ENCODE measurements around the gene LONP2. TPM values are rescaled to one million over a fixed set of nuclear protein-coding genes. Genes with fewer than 3 reads are reported as not detected.
"Not testable (repeated sequence)": the region's sequence is repeated elsewhere in the genome, so short reads cannot be mapped to it uniquely, and the experiment has no call there.

Gene LONP2
- total RNA-seq, 4 donors from 2014 or later: 51.4 to 73.4 (median 63.3) TPM

- no peak for DNase-seq (ENCODE audit: extremely low spot score)
- TF ChIP-seq EP300 (IDR thresholded peaks at IDR 0.05) (no peak), POLR2A (IDR thresholded peaks at IDR 0.05; ENCODE audit: low read depth) (no peak), POLR2AphosphoS5 (IDR thresholded peaks at IDR 0.05) (no peak)
- TF ChIP-seq, protein P1, sequence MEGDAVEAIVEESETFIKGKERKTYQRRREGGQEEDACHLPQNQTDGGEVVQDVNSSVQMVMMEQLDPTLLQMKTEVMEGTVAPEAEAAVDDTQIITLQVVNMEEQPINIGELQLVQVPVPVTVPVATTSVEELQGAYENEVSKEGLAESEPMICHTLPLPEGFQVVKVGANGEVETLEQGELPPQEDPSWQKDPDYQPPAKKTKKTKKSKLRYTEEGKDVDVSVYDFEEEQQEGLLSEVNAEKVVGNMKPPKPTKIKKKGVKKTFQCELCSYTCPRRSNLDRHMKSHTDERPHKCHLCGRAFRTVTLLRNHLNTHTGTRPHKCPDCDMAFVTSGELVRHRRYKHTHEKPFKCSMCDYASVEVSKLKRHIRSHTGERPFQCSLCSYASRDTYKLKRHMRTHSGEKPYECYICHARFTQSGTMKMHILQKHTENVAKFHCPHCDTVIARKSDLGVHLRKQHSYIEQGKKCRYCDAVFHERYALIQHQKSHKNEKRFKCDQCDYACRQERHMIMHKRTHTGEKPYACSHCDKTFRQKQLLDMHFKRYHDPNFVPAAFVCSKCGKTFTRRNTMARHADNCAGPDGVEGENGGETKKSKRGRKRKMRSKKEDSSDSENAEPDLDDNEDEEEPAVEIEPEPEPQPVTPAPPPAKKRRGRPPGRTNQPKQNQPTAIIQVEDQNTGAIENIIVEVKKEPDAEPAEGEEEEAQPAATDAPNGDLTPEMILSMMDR (IDR thresholded peaks at IDR 0.05): no peak
- intact Hi-C loops (cut with DNase I): no loop called here
- Histone ChIP-seq H3K36me3 (no peaks in the 10 kb centered on the region), H3K27ac (replicated peaks in 1 of 4) (no peak overlapping the region), H3K27me3 (no peaks in the 10 kb centered on the region), H3K4me3 (no peak overlapping the region), H3K4me1 (peaks cover 75 to 91% (median 87%) of the 10 kb centered on the region in 4 donors), H3K9me3 (no peaks in the 10 kb centered on the region)
- WGBS: 78% methylated on average over 4 of the region's 4 CpGs
These were observed 129.3 kb downstream of the LONP2 start for GRCh38 chr16:48373258-48374029.

DNA sequence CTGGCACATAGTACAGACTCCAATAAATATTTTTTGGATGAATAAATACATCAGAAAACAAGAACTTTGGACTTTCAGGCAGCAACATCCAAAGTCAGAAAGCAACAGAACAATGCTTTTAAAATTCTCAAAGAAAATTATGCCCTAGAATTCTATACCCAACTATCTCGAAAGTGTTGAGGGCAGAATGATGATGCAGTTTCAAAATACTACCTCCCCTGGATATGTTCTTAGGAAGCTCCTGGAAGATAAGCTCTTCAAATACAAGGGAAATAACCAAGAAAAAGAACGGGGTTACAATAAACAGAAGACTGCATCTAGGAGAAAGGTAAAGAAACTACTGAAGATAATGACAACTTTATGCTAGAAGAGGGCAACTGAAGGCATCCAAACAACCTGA, 130.2 kb downstream of the LONP2 start:
- intact Hi-C loops (cut with DNase I): no loop called here

GRCh38 chr16:48377301-48377700, 133.2 kb downstream of the LONP2 start:
- peaks cover 88 to 100% (median 99%) of the 10 kb centered on the region in 4 donors for H3K4me1 ChIP-seq
- 86% methylated on average over 7 of the region's 7 CpGs for WGBS
- intact Hi-C loops (cut with DNase I): not testable (repeated sequence)

More for the DNA sequence above, 130.2 kb downstream of the LONP2 start:
- no peak for DNase-seq (ENCODE audit: extremely low spot score)
- 68% methylated on average over 2 of the region's 2 CpGs for WGBS
- Histone ChIP-seq H3K4me1 (peaks cover 83 to 97% (median 95%) of the 10 kb centered on the region in 4 donors), H3K4me3 (no peak overlapping the region), H3K9me3 (no peaks in the 10 kb centered on the region), H3K27me3 (no peaks in the 10 kb centered on the region), H3K27ac (replicated peaks in 1 of 4) (no peak overlapping the region), H3K36me3 (no peaks in the 10 kb centered on the region)
- no peak for TF ChIP-seq POLR2A (IDR thresholded peaks at IDR 0.05; ENCODE audit: low read depth)
- no peak for TF ChIP-seq EP300 (IDR thresholded peaks at IDR 0.05)
- TF ChIP-seq, protein P1 (IDR thresholded peaks at IDR 0.05): no peak
- TF ChIP-seq POLR2AphosphoS5 (IDR thresholded peaks at IDR 0.05): no peak

GRCh38 chr16:48378276-48378675, 134.2 kb downstream of the LONP2 start:
- Histone ChIP-seq H3K4me1 (peaks cover 90 to 100% (median 99%) of the 10 kb centered on the region in 4 donors), H3K36me3 (no peaks in the 10 kb centered on the region), H3K9me3 (no peaks in the 10 kb centered on the region), H3K27me3 (no peaks in the 10 kb centered on the region), H3K27ac (replicated peaks in 1 of 4) (no peak overlapping the region), H3K4me3 (no peak overlapping the region)
- WGBS: 81% methylated on average over 5 of the region's 5 CpGs
- intact Hi-C loops (cut with DNase I): no loop called here
- DNase-seq (ENCODE audit: extremely low spot score): no peak
- TF ChIP-seq EP300 (IDR thresholded peaks at IDR 0.05) (no peak), POLR2AphosphoS5 (IDR thresholded peaks at IDR 0.05) (no peak), POLR2A (IDR thresholded peaks at IDR 0.05; ENCODE audit: low read depth) (no peak)
- TF ChIP-seq, protein P1 (IDR thresholded peaks at IDR 0.05): no peak

More at GRCh38 chr16:48377301-48377700, 133.2 kb downstream of the LONP2 start:
- not testable (repeated sequence) for H3K36me3 ChIP-seq; H3K9me3 ChIP-seq; H3K4me3 ChIP-seq; H3K27me3 ChIP-seq; H3K27ac ChIP-seq (replicated peaks in 1 of 4); DNase-seq (ENCODE audit: extremely low spot score)

DNA sequence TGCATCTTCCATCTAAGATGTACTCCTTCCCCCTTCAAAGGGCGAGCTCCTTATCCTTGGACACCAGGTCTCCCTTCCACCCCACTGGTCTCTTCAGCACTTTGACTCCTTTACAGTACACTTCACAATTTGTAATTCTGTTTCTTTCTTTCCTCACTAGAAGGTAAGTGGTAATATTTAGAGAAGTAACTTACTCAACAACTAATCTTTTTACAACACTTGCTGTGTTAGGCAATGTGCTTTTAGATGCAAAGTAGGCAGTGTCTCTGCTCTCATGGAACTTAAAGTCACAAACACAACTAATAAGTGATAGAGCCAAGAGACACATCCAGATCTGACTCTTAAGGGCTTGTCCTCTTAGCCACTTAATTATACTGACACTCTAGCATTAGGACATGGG, 134.7 kb downstream of the LONP2 start:
- H3K9me3 ChIP-seq: no peaks in the 10 kb centered on the region
- H3K27ac ChIP-seq (replicated peaks in 1 of 4): no peak overlapping the region
- DNase-seq (ENCODE audit: extremely low spot score): no peak
- WGBS: 73% methylated on average over 1 of the region's 1 CpG
- H3K4me3 ChIP-seq: no peak overlapping the region
- H3K4me1 ChIP-seq: peaks cover 86 to 100% (median 99%) of the 10 kb centered on the region in 4 donors
- intact Hi-C loops (cut with DNase I): no loop called here
- no peaks in the 10 kb centered on the region for H3K36me3 ChIP-seq
- H3K27me3 ChIP-seq: no peaks in the 10 kb centered on the region
- no peak for TF ChIP-seq POLR2AphosphoS5 (IDR thresholded peaks at IDR 0.05)
- TF ChIP-seq POLR2A (IDR thresholded peaks at IDR 0.05; ENCODE audit: low read depth): no peak
- TF ChIP-seq, protein P1 (IDR thresholded peaks at IDR 0.05): no peak
- TF ChIP-seq EP300 (IDR thresholded peaks at IDR 0.05): no peak

Data from esophagus muscularis mucosa (tissue), 4 donors.